ENCODE results near the gene TSN.

DNA sequence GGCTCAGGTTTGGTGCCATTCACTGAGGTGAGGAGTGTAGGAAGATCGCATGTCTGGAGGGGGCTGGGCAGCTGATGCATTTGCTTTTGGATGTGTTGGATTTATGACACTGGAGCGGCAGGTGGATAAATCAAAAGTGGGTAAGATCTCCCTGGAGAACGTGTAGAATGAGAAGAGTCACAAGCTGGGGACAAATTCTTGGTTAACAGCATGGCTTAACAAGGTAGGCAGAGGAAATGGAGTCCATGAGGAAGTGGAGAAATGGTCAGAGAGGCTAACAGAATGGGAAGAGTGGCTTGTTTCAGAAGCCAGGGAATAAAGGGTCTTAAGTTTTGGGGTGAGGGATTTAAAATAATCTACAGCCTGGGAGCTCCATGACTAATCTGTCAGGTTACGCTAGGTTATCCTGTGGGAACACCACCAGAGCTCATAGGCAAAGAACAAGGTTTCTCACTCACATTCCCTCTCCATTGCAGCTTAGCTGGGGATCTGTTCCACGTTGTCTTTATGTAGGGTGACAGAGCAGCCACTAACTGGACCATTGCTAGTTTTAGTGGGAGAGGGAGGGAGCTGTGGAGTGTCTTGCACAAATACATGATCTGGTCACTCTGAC lies 12.8 kb downstream of the TSN start:
- TF ChIP-seq RBBP5 (conservative IDR thresholded peaks at IDR 0.05) (no peak), POLR2AphosphoS5 (IDR thresholded peaks at IDR 0.05; ENCODE audit: low read length) (peak; percentile 38; the same call in 1 of the 2 replicates), POLR2A (IDR thresholded peaks at IDR 0.05; ENCODE audit: low read depth, low read length) (no peak), HDAC6 (IDR thresholded peaks at IDR 0.05; ENCODE audit: unreplicated experiment) (no peak), BRCA1 (IDR thresholded peaks at IDR 0.05; ENCODE audit: low read depth, low read length) (no peak), YY1 (IDR thresholded peaks at IDR 0.05; ENCODE audit: low read depth, low read length) (no peak), CBFB (IDR thresholded peaks at IDR 0.05; ENCODE audit: low read depth) (no peak), MYB (IDR thresholded peaks at IDR 0.05; ENCODE audit: borderline replicate concordance, low read depth, low read length) (no peak), GABPA (IDR thresholded peaks at IDR 0.05; ENCODE audit: low read depth) (no peak), SUZ12 (IDR thresholded peaks at IDR 0.05; ENCODE audit: unreplicated experiment) (no peak), ZZZ3 (IDR thresholded peaks at IDR 0.05; ENCODE audit: control insufficient read depth, insufficient read length, low read depth) (no peak)
- TF ChIP-seq, protein P1, sequence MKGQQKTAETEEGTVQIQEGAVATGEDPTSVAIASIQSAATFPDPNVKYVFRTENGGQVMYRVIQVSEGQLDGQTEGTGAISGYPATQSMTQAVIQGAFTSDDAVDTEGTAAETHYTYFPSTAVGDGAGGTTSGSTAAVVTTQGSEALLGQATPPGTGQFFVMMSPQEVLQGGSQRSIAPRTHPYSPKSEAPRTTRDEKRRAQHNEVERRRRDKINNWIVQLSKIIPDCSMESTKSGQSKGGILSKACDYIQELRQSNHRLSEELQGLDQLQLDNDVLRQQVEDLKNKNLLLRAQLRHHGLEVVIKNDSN (IDR thresholded peaks at IDR 0.05; ENCODE audit: borderline replicate concordance, extremely low read length, insufficient read depth, low read depth, low read length): no peak
- TF ChIP-seq, protein P2, sequence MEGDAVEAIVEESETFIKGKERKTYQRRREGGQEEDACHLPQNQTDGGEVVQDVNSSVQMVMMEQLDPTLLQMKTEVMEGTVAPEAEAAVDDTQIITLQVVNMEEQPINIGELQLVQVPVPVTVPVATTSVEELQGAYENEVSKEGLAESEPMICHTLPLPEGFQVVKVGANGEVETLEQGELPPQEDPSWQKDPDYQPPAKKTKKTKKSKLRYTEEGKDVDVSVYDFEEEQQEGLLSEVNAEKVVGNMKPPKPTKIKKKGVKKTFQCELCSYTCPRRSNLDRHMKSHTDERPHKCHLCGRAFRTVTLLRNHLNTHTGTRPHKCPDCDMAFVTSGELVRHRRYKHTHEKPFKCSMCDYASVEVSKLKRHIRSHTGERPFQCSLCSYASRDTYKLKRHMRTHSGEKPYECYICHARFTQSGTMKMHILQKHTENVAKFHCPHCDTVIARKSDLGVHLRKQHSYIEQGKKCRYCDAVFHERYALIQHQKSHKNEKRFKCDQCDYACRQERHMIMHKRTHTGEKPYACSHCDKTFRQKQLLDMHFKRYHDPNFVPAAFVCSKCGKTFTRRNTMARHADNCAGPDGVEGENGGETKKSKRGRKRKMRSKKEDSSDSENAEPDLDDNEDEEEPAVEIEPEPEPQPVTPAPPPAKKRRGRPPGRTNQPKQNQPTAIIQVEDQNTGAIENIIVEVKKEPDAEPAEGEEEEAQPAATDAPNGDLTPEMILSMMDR (IDR thresholded peaks at IDR 0.05 in 2 of 3, conservative IDR thresholded peaks at IDR 0.05 in 1 of 3; ENCODE audit: control insufficient read depth in 2 of 3, extremely low read depth in 1 of 3, insufficient read depth in 1 of 3, low read depth in 3 of 3, low read length in 3 of 3): no peak
